K562 (cell line): Measurements from ENCODE around the gene HDAC6. TPM values are rescaled to one million over a fixed set of nuclear protein-coding genes. Genes with fewer than 3 reads are reported as not detected.
A peak's percentile ranks its signal among the peaks of the same experiment; 100 is the strongest.

Experiments
- CCAR2 ChIP-seq: fragments of 200-400 bp; formaldehyde crosslinking; IDR thresholded peaks from 2 replicates; pipeline ENCODE4 v1.6.1; 2017; ENCODE audit warnings: mild to moderate bottlenecking, low read depth, low read length
- E2F1 ChIP-seq: sonication (generic); formaldehyde crosslinking; IDR thresholded peaks from 2 replicates; pipeline ENCODE4 v1.8.1; 2023; ENCODE audit warnings: mild to moderate bottlenecking, missing genetic modification reagents, moderate library complexity
- MAFF ChIP-seq: IDR thresholded peaks from 2 replicates; pipeline ENCODE4 v1.6.1; 2012; ENCODE audit warnings: low read length, improper control_type of control experiment
- MTA1 ChIP-seq: fragments of 450-650 bp; IDR thresholded peaks from 2 replicates; pipeline ENCODE4 v1.6.1; 2017; ENCODE audit warnings: borderline replicate concordance
- MTA3 ChIP-seq: fragments of 450-650 bp; formaldehyde crosslinking; IDR thresholded peaks from 2 replicates; pipeline ENCODE4 v1.6.1; 2017; ENCODE audit warnings: mild to moderate bottlenecking, borderline replicate concordance
- NFE2 ChIP-seq: IDR thresholded peaks from 2 replicates; pipeline ENCODE4 v1.6.1; 2014; ENCODE audit warnings: antibody characterized with exemption, low read depth
- RCOR1 ChIP-seq, 2 experiments: IDR thresholded peaks; 2 replicates each; pipeline ENCODE4 v1.6.1; 2012; ENCODE audit warnings: low read depth in 2 of 2, low read length in 2 of 2, borderline replicate concordance in 1 of 2, improper control_type of control experiment in 1 of 2
- REST ChIP-seq, 2 experiments: fragments of 450-650 bp; formaldehyde crosslinking in 1 of 2; IDR thresholded peaks; 2 replicates each; pipeline versions ENCODE4 v1.4.0 to v1.6.1; 2014 to 2020; ENCODE audit warnings: mild to moderate bottlenecking in 2 of 2, borderline replicate concordance in 1 of 2, low read depth in 1 of 2
- RUNX1 ChIP-seq: sonication (generic); IDR thresholded peaks from 2 replicates; pipeline ENCODE4 v1.6.1; 2016; ENCODE audit warnings: antibody characterized with exemption, low read depth
- SIRT6 ChIP-seq: IDR thresholded peaks from one replicate; pipeline ENCODE4 v1.6.1; 2012; ENCODE audit warnings: low read depth, mild to moderate bottlenecking, control low read depth, inconsistent platforms, low read length, moderate library complexity
- SMARCA5 ChIP-seq: fragments of 450-650 bp; IDR thresholded peaks from 2 replicates; pipeline ENCODE4 v1.6.1; 2016
- STAT6 ChIP-seq: sonication (generic); formaldehyde crosslinking; IDR thresholded peaks from 2 replicates; pipeline ENCODE4 v1.8.1; 2023; ENCODE audit warnings: mild to moderate bottlenecking, missing genetic modification reagents
- TBP ChIP-seq: optimal IDR thresholded peaks from 2 replicates; pipeline ENCODE3; 2011; ENCODE audit warnings: low read depth, low read length, improper control_type of control experiment
- ZNF24 ChIP-seq: fragments of 450-650 bp; IDR thresholded peaks from 2 replicates; pipeline ENCODE4 v1.6.1; 2016
- ZNF584 ChIP-seq: fragments of 200-800 bp; sonication (Bioruptor generic); IDR thresholded peaks from 2 replicates; pipeline ENCODE4 v1.6.1; 2016; ENCODE audit warnings: low read depth, mild to moderate bottlenecking, missing genetic modification characterization, missing compliant biosample characterization
- polyA plus RNA-seq, 8 experiments: library from polyadenylated mRNA; depleted of rRNA in 4 of 8; stranded (reverse) in 5 of 8; unstranded in 3 of 8; fragments of >200 nt; fragmentation: Nextera tagmentation in 2 of 8; fragmentation: Illumina TruSeq in 1 of 8; extraction: Ambion mirVana in 2 of 8; extraction: Trizol in 1 of 8; gene quantifications; 2 replicates each; pipeline versions ENCODE4 v1.2.1 to v1.2.3, GENCODE V29; 2011 to 2014; ENCODE audit warnings: inconsistent platforms in 1 of 8, missing spikeins in 1 of 8
- total RNA-seq, 7 experiments: library from RNA; depleted of rRNA in 6 of 7; stranded (reverse); fragments of >200 nt in 6 of 7; fragmentation: Illumina TruSeq in 2 of 7; extraction: Trizol in 2 of 7; gene quantifications; 2 replicates each; pipeline versions ENCODE4 v1.2.1 to v1.2.3, GENCODE V29; 2011 to 2021; ENCODE audit warnings: low replicate concordance in 1 of 7

HDAC6 gene
- total and polyA plus RNA-seq, 9 of the 15 experiments (the other 6 are each of a cell fraction or from before 2014, with no cell fraction given), result 29.9 to 101 (median 71.2) TPM

- peak; percentile 85 for TF ChIP-seq RUNX1
- peak; percentile 74 for TF ChIP-seq SMARCA5
- TF ChIP-seq MAFF, result 0 out of 2 replicates have a peak, but pooled peaks have one; percentile 1
- TF ChIP-seq REST (IDR thresholded peaks at IDR 0.05; ENCODE audit: borderline replicate concordance), result peak; percentile 59
- no peak for TF ChIP-seq REST (CRISPR knock-in tag; IDR thresholded peaks at IDR 0.05; ENCODE audit: low read depth)
- TF ChIP-seq STAT6, result no peak
- peak; percentile 50 for TF ChIP-seq MTA3
- peak; percentile 84 to 92 for TF ChIP-seq RCOR1 (IDR thresholded peaks at IDR 0.05; ENCODE audit: borderline replicate concordance in 1 of 2, low read depth in 2 of 2, low read length in 2 of 2)
- peak; percentile 62 for TF ChIP-seq TBP
- TF ChIP-seq SIRT6, result no peak
- peak; percentile 61 for TF ChIP-seq ZNF24
- 0 out of 2 replicates have a peak, but pooled peaks have one; percentile 50 for TF ChIP-seq NFE2
- TF ChIP-seq ZNF584 (CRISPR knock-in tag), result 0 out of 2 replicates have a peak, but pooled peaks have one; percentile 48
- 0 out of 2 replicates have a peak, but pooled peaks have one; percentile 45 for TF ChIP-seq CCAR2
- TF ChIP-seq E2F1 (CRISPR knock-in tag), result no peak
- peak; percentile 76 for TF ChIP-seq MTA1
These were observed 1.1 kb upstream of the HDAC6 start (continued) for GRCh38 chrX:48800574-48801279.
